ENCODE data around the gene CTRB1.
"Not testable (repeated sequence)": the region's sequence is repeated elsewhere in the genome, so short reads cannot be mapped to it uniquely, and the experiment has no call there.

DNA sequence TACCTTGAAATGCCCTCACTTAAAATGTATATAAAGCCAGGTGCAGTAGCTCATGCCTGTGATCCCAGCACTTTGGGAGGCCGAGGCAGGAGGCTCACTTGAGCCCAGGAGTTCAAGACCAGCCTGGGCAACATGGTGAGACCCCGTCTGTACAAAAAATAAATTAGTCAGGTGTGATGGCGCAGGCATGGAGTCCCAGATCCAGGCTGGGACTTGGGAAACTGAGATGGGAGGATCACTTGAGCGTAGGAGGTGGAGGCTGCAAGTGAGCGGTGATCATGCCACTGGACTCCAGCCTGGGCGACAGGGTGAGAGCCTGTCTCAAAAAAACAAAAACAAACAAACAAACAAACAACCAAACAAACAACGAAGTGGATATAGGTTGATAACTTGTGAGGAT is 9.3 kb upstream of the CTRB1 start:
- TF ChIP-seq, protein P1, sequence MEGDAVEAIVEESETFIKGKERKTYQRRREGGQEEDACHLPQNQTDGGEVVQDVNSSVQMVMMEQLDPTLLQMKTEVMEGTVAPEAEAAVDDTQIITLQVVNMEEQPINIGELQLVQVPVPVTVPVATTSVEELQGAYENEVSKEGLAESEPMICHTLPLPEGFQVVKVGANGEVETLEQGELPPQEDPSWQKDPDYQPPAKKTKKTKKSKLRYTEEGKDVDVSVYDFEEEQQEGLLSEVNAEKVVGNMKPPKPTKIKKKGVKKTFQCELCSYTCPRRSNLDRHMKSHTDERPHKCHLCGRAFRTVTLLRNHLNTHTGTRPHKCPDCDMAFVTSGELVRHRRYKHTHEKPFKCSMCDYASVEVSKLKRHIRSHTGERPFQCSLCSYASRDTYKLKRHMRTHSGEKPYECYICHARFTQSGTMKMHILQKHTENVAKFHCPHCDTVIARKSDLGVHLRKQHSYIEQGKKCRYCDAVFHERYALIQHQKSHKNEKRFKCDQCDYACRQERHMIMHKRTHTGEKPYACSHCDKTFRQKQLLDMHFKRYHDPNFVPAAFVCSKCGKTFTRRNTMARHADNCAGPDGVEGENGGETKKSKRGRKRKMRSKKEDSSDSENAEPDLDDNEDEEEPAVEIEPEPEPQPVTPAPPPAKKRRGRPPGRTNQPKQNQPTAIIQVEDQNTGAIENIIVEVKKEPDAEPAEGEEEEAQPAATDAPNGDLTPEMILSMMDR (IDR thresholded peaks at IDR 0.05; ENCODE audit: poor library complexity): not testable (repeated sequence)
- not testable (repeated sequence) for TF ChIP-seq EZH2phosphoT487 (IDR thresholded peaks at IDR 0.05; ENCODE audit: low read depth, severe bottlenecking, unreplicated experiment); EZH2 (IDR thresholded peaks at IDR 0.05; ENCODE audit: borderline replicate concordance)

Measured in hepatocyte (in vitro differentiated cells).